ENCODE data around the gene EIF2AK3.
A peak's percentile ranks its signal among the peaks of the same experiment; 100 is the strongest.
"Not testable (repeated sequence)": the region's sequence is repeated elsewhere in the genome, so short reads cannot be mapped to it uniquely, and the experiment has no call there.

The EIF2AK3 gene

DNA sequence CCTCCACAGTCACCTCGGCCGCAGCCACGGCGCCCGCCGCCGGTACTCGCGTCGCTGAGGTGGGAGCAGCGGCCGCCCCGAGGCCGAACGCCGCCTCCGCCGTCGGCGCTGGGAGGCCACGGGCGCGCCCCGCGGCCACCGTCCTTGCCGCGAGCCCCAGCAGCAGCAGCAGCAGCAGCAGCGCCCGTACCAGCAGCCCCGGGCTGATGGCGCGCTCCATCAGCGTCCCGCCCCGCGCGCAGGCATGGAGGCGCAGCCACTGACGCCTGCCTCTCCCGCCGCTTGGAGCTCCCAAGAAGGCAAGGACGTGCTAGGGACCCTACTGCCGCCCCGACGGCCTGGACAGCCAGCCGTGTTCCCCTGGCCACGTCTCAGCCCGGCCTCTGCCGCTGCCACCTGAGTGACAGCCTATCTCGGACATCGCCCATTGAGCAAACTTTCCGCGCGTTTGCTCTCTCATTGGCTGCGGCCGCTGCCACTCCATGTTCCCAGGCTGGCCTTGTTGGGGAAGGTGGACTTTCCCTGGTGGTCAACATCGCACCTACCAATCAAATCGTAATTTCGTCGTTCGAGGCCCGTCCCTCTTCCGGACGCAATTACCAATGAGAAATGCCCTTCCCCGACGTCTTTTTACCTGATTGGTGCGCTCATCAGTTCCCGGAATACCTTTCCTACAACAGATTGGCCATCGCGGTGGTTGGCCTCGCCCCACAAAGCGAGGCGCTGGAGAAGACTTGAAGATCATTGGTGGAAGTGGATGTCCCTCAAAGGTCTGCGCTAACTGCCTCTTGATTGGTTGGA is at the start of gene EIF2AK3:
EIF2AK3 (minus strand) TSS at position 410 of the 801 bp plus-strand sequence; CDS start at position 220, 190 bp downstream.
- FAIRE-seq: peak; percentile 99
- DNase-seq (ENCODE audit: insufficient read length, low spot score): peak; percentile 99

DNA sequence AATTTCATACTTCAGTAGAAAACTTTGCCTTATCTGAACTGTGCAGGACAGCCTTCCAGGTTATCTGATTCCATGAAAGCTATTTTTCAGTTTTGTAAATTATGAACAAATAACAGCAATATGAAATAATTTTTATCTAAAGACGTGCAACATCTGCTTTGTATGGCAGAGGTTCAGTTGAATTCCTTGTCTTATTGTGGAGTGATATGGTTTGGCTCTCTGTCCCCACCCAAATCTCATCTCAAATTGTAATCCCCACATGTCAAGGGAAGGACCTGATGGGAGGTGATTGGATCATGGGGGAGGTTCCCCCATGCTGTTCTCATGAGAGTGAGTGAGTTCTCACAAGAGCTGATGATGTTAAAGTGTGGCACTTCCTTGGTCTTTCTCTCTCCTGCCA is 46.1 kb upstream of the EIF2AK3 start:
- FAIRE-seq (no peak), DNase-seq (ENCODE audit: insufficient read length, low spot score) (no peak)

GRCh38 chr2:88671786-88672427 is 44.6 kb upstream of the EIF2AK3 start:
- DNase-seq (ENCODE audit: insufficient read length, low spot score) (peak; percentile 70), FAIRE-seq (no peak)

- FAIRE-seq: peak; percentile 38
Observed at GRCh38 chr2:88669482-88670214, 42.4 kb upstream of the EIF2AK3 start.

GRCh38 chr2:88668862-88669261 is 41.6 kb upstream of the EIF2AK3 start:
- FAIRE-seq (no peak), DNase-seq (ENCODE audit: insufficient read length, low spot score) (no peak)

More at GRCh38 chr2:88669482-88670214, 42.4 kb upstream of the EIF2AK3 start:
- DNase-seq (ENCODE audit: insufficient read length, low spot score): peak; percentile 60

DNA sequence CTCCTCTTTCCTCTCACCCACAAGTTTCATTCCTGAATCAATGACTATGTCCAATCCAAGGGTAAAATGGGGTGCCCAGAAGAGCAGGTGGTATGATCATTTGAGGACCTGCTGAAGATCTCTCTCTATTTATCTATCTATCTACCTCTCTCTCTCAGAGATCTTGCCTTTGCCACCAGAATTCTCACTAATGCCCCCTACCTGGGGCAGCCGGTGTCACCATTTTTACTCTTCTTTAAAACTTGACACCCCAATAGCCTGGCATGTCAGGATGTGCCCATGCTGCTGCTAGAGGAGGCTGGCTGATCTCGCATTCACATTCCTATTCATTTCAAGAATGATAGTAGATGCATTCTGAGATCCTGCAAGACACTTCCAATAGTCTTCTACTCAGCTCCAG is 40.0 kb upstream of the EIF2AK3 start:
- DNase-seq (ENCODE audit: insufficient read length, low spot score): no peak
- no peak for FAIRE-seq

- DNase-seq (ENCODE audit: insufficient read length, low spot score): no peak
- no peak for FAIRE-seq
Observed at GRCh38 chr2:88666576-88666975, 39.3 kb upstream of the EIF2AK3 start.

DNA sequence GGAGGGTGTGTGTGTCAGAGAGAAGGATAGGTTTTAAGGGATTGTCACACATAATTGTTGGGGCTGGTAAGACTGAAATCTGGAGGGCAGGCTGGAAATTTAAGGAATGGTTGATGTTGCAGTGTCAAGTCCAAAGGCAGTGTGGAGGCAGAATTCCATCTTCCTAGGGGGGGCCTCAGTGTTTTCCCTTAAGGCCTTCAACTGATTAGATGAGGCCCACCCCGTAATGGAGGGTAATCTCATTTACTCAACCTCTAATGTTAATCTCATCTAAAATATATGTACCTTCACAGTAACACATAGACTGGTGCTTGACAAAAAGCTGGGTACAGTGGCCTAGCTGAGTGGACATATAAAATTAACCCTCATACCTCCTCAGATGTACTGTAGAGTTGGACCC is 33.4 kb upstream of the EIF2AK3 start:
- DNase-seq (ENCODE audit: insufficient read length, low spot score) (no peak), FAIRE-seq (no peak)

DNA sequence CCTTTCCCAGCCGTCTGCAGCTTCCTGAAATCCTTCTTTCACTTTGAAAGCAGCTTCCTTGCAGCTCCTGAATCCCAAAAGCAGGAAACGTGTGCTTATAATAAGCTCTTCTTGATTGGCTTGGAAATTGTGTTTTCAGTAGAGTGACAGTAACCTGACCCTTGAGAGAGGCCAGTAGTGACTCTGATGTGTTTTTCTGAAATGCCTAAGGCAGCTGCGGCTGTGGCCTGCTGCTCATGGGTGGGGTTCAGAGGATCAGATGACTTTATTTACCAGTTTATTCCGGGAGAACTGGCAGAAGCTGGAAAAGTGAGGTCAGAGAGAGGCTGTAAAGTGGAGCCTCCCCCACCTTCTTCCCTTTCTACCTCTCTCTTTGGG is 32.3 kb upstream of the EIF2AK3 start:
- FAIRE-seq (peak; percentile 65), DNase-seq (ENCODE audit: insufficient read length, low spot score) (peak; percentile 72)

DNA sequence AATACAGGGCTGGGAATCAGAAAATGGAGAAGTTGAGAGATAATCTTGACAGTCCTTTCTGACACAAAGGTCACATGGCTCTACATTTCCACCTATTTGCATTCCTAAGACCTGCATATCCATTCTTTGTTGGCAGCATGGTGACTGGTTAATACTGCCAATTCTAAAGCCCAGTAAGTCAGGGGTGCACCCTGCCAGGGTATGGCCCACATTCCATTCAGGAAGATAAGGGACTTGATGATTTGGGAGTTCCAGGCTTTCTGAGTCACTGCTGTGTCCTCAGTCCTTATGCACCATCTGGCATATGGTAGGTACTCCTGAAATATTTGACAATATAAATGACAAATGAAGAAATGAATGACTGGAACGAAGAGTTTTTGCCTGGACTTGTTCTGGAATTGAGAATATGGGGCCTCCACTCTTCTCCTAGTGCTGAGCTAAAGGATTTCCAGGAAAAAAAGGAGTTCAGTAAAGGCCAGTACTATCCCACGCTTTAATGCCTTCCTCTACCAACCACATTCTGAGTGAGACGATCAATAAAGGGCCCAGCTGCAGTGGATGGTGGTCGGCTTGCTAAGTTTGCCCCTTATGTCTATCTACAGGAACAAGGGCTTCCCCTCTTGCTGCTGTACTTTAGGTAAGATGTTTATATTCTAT is 31.7 kb upstream of the EIF2AK3 start:
- DNase-seq (ENCODE audit: insufficient read length, low spot score) (no peak), FAIRE-seq (peak; percentile 33)

DNA sequence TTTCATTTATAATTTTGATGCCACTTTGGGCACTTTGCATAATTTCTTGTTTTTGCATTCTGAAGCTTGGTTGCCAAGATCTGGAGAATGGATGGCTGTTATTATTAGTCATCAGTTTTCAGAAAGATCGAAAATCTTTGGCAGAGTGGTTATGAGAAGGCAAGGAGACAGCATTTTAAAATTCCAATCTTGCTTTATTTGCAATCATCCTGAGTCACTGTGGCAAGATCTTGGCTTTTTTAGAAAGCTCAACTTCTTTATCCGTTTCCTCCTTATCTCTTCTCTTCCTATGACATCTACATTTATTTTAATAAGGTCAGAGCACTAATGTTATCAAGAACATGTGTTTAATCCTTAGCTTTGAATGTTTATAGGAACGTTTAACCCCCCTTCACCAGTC is 31.1 kb upstream of the EIF2AK3 start:
- DNase-seq (ENCODE audit: insufficient read length, low spot score) (peak; percentile 27), FAIRE-seq (no peak)

DNA sequence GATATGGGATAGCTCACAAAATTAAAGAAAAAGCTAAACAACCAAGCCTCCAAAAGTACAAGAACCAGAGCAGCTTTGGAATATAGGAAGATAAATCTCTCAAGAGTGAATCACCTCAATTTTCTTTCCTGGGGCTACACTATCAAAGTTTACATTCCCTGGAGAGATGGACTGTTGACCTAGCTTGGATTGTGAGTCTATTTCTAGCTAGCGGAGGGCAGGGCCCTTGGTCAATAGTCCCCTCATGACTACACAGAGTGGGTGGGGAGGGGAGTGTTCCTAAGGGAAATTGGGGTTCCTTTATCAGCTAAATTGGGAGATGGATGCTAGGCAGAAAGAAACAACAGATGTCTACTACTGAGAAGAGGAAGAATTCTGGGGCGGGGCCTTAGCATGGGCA is 29.9 kb upstream of the EIF2AK3 start:
- DNase-seq (ENCODE audit: insufficient read length, low spot score) (no peak), FAIRE-seq (peak; percentile 28)

DNA sequence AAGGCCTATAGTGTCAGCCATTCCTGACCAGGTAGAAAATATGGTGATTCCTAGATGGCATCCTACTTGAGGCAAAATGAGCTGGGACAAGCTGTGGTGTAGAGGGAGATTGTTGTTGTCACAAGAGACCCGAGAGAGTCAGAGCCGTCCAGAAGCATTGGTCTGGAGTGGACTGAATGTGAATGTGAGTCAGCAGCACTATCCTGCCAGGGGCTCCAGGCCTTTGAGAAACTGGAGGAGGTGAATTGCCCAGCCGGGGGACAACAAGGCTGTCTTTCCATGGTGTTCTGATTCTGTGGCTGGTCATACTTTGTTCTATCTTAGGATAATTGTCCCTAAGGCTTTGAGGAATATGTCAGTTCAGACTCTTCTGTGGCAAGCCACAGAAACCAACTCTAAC is 29.4 kb upstream of the EIF2AK3 start:
- DNase-seq (ENCODE audit: insufficient read length, low spot score): no peak
- FAIRE-seq: no peak

GRCh38 chr2:88654714-88655113 is 27.4 kb upstream of the EIF2AK3 start:
- no peak for DNase-seq (ENCODE audit: insufficient read length, low spot score)
- FAIRE-seq: no peak

GRCh38 chr2:88651646-88652045 is 24.4 kb upstream of the EIF2AK3 start:
- FAIRE-seq (no peak), DNase-seq (ENCODE audit: insufficient read length, low spot score) (no peak)

- DNase-seq (ENCODE audit: insufficient read length, low spot score); FAIRE-seq: not testable (repeated sequence)
Observed at GRCh38 chr2:88645291-88645882, 18.1 kb upstream of the EIF2AK3 start.

- DNase-seq (ENCODE audit: insufficient read length, low spot score): no peak
- no peak for FAIRE-seq
Observed at GRCh38 chr2:88642278-88642677, 15.0 kb upstream of the EIF2AK3 start.

- no peak for DNase-seq (ENCODE audit: insufficient read length, low spot score)
- FAIRE-seq: peak; percentile 23
Observed at GRCh38 chr2:88641330-88641729, 14.1 kb upstream of the EIF2AK3 start.

GRCh38 chr2:88639865-88640264 is 12.6 kb upstream of the EIF2AK3 start:
- DNase-seq (ENCODE audit: insufficient read length, low spot score) (no peak), FAIRE-seq (no peak)

DNA sequence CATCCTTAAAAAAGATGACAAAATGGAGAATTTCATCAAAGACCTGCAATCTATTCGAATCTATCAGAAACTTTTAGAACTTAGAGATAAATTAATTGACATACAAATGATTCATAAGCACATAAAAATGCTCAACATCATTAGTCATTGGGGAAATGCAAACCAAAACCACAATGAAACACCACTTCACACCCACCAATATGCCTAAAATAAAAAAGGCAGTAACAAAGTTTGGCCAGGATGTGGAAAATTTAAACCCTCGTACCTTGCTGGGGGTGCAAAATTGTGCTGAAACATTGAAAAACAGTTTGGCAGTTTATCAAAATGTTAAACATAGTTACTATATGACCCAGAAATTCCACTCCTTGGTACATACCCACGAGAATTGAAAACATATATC is 11.5 kb upstream of the EIF2AK3 start:
- FAIRE-seq (no peak), DNase-seq (ENCODE audit: insufficient read length, low spot score) (no peak)

Measured in HTR-8/SVneo (cell line).